IPS-20b (cell line): ENCODE data around the gene STK38L.

Experiments used
- H3K27ac ChIP-seq: one replicate; pipeline ENCODE4 v1.5.1; 2013; ENCODE audit warnings: low read length
- H3K27me3 ChIP-seq: 2 replicates; pipeline ENCODE4 v1.6.1; 2013; ENCODE audit warnings: mild to moderate bottlenecking, low read length, inconsistent platforms; ENCODE audit not compliant: insufficient read depth
- H3K36me3 ChIP-seq: 2 replicates; pipeline ENCODE4 v1.6.1; 2013; ENCODE audit warnings: low read depth, mild to moderate bottlenecking, inconsistent platforms, low read length, moderate library complexity; ENCODE audit not compliant: insufficient read depth
- H3K4me1 ChIP-seq: 2 replicates; pipeline ENCODE4 v1.6.1; 2013; ENCODE audit warnings: mild to moderate bottlenecking, control low read depth, inconsistent platforms, low read length, moderate library complexity; ENCODE audit not compliant: insufficient read depth
- H3K4me3 ChIP-seq: 2 replicates; pipeline ENCODE4 v1.5.1; 2013; ENCODE audit warnings: mild to moderate bottlenecking, low read length, inconsistent platforms
- H3K9ac ChIP-seq: 2 replicates; pipeline ENCODE4 v1.6.1; 2013; ENCODE audit warnings: low read depth, mild to moderate bottlenecking, inconsistent platforms, low read length, moderate library complexity
- H3K9me3 ChIP-seq: 2 replicates; pipeline ENCODE4 v1.6.1; 2013; ENCODE audit warnings: mild to moderate bottlenecking, low read depth, low read length, inconsistent platforms; ENCODE audit not compliant: insufficient read depth

STK38L gene

GRCh38 chr12:27367078-27367477, 123.0 kb downstream of the STK38L start:
- Histone ChIP-seq H3K4me1 (no peaks in the 10 kb centered on the region), H3K9me3 (no peaks in the 10 kb centered on the region), H3K9ac (no peak overlapping the region), H3K27ac (no peak overlapping the region), H3K36me3 (peaks cover 15% of the 10 kb centered on the region; the same call in 1 of the 2 replicates), H3K27me3 (no peaks in the 10 kb centered on the region), H3K4me3 (no peak overlapping the region)
